H9 (cell line): ENCODE results near the gene ERC1. TPM values are rescaled to one million over a fixed set of nuclear protein-coding genes. Genes with fewer than 3 reads are reported as not detected.

ENCODE experiments used
- DNase-seq: peaks from one replicate; pipeline ENCODE4 v3.0.0-alpha.2; 2017
- H2AFZ ChIP-seq: one replicate; pipeline ENCODE4 v1.6.1; 2013; ENCODE audit warnings: mild to moderate bottlenecking, low read length, control low read depth, moderate library complexity
- H2AK5ac ChIP-seq: 2 replicates; pipeline ENCODE4 v1.6.1; 2013; ENCODE audit warnings: low read length, control low read depth, mixed read lengths; ENCODE audit not compliant: insufficient read length
- H2BK120ac ChIP-seq: one replicate; pipeline ENCODE4 v1.6.1; 2013; ENCODE audit warnings: low read depth, mild to moderate bottlenecking, low read length, control low read depth, inconsistent platforms; ENCODE audit not compliant: poor library complexity, severe bottlenecking
- H2BK12ac ChIP-seq: 2 replicates; pipeline ENCODE4 v1.6.1; 2013; ENCODE audit warnings: low read length, control low read depth, mixed read lengths, low read depth; ENCODE audit not compliant: insufficient read length
- H2BK15ac ChIP-seq: 2 replicates; pipeline ENCODE4 v1.6.1; 2013; ENCODE audit warnings: low read depth, low read length, control low read depth
- H2BK20ac ChIP-seq: one replicate; pipeline ENCODE4 v1.6.1; 2013; ENCODE audit warnings: low read depth, mild to moderate bottlenecking, low read length, control low read depth, inconsistent platforms; ENCODE audit not compliant: poor library complexity, severe bottlenecking
- H2BK5ac ChIP-seq: 2 replicates; pipeline ENCODE4 v1.6.1; 2013; ENCODE audit warnings: low read length, control low read depth, mixed read lengths; ENCODE audit not compliant: insufficient read length
- H3K14ac ChIP-seq: 2 replicates; pipeline ENCODE4 v1.6.1; 2013; ENCODE audit warnings: low read length, control low read depth; ENCODE audit not compliant: insufficient read depth
- H3K18ac ChIP-seq: 2 replicates; pipeline ENCODE4 v1.6.1; 2013; ENCODE audit warnings: low read depth, mild to moderate bottlenecking, mixed read lengths, low read length, control low read depth; ENCODE audit not compliant: insufficient read length
- H3K23ac ChIP-seq: 2 replicates; pipeline ENCODE4 v1.6.1; 2013; ENCODE audit warnings: low read length, control low read depth, mixed read lengths, low read depth; ENCODE audit not compliant: insufficient read length
- H3K23me2 ChIP-seq: 2 replicates; pipeline ENCODE4 v1.6.1; 2013; ENCODE audit warnings: low read depth, mild to moderate bottlenecking, mixed read lengths, low read length, control low read depth; ENCODE audit not compliant: insufficient read length, poor library complexity, severe bottlenecking
- H3K27ac ChIP-seq: 2 replicates; pipeline ENCODE4 v1.5.1; 2013; ENCODE audit warnings: low read length, control low read depth, mixed read lengths, low read depth; ENCODE audit not compliant: insufficient read length
- H3K27me3 ChIP-seq: 2 replicates; pipeline ENCODE4 v1.6.1; 2013; ENCODE audit warnings: low read length, control low read depth, inconsistent platforms; ENCODE audit not compliant: insufficient read depth
- H3K4ac ChIP-seq: 2 replicates; pipeline ENCODE4 v1.6.1; 2013; ENCODE audit warnings: low read depth, mild to moderate bottlenecking, control low read depth, inconsistent platforms, low read length, moderate library complexity
- H3K4me1 ChIP-seq: 2 replicates; pipeline ENCODE4 v1.6.1; 2013; ENCODE audit warnings: low read length, control low read depth, inconsistent platforms; ENCODE audit not compliant: insufficient read depth
- H3K4me2 ChIP-seq: 2 replicates; pipeline ENCODE4 v1.6.1; 2013; ENCODE audit warnings: low read length, control low read depth, mixed read lengths; ENCODE audit not compliant: insufficient read length, insufficient read depth
- H3K56ac ChIP-seq: 2 replicates; pipeline ENCODE4 v1.6.1; 2013; ENCODE audit warnings: low read depth, mild to moderate bottlenecking, mixed read lengths, low read length, control low read depth; ENCODE audit not compliant: insufficient read length
- H3K79me1 ChIP-seq: 2 replicates; pipeline ENCODE4 v1.6.1; 2013; ENCODE audit warnings: low read depth, mild to moderate bottlenecking, moderate library complexity, low read length, control low read depth, inconsistent platforms; ENCODE audit not compliant: insufficient read depth, poor library complexity, severe bottlenecking
- H3K79me2 ChIP-seq: 2 replicates; pipeline ENCODE4 v1.6.1; 2013; ENCODE audit warnings: low read length, control low read depth, inconsistent platforms; ENCODE audit not compliant: insufficient read depth
- H3K9ac ChIP-seq: 2 replicates; pipeline ENCODE4 v1.6.1; 2013; ENCODE audit warnings: low read length, control low read depth, mixed read lengths; ENCODE audit not compliant: insufficient read length; ENCODE audit errors: extremely low read depth
- H3K9me3 ChIP-seq: one replicate; pipeline ENCODE4 v1.6.1; 2013; ENCODE audit warnings: low read depth, low read length, inconsistent platforms; ENCODE audit not compliant: control insufficient read depth
- H3T11ph ChIP-seq: one replicate; pipeline ENCODE4 v1.6.1; 2013; ENCODE audit warnings: mild to moderate bottlenecking, low read length, control low read depth, inconsistent platforms
- H4K20me1 ChIP-seq: one replicate; pipeline ENCODE4 v1.6.1; 2013; ENCODE audit not compliant: control insufficient read depth, insufficient read length, insufficient read depth
- H4K5ac ChIP-seq: 2 replicates; pipeline ENCODE4 v1.6.1; 2013; ENCODE audit warnings: low read depth, mild to moderate bottlenecking, mixed read lengths, low read length, control low read depth; ENCODE audit not compliant: insufficient read length
- H4K8ac ChIP-seq: replicated peaks from 2 replicates; pipeline ENCODE4 v1.6.1; 2013; ENCODE audit warnings: low read length, control low read depth, mixed read lengths, low read depth; ENCODE audit not compliant: insufficient read length
- H4K91ac ChIP-seq: 2 replicates; pipeline ENCODE4 v1.6.1; 2013; ENCODE audit warnings: low read depth, mild to moderate bottlenecking, moderate library complexity, mixed read lengths, low read length, control low read depth; ENCODE audit not compliant: insufficient read length
- H3K27ac Mint-ChIP-seq, 3 experiments: 2 replicates in 2 of 3; 3 replicates in 1 of 3; pipeline ENCODE4 v1.8.0; 2020 to 2021; ENCODE audit warnings: mixed read lengths in 3 of 3, mild to moderate bottlenecking in 1 of 3, moderate library complexity in 1 of 3
- H3K27me3 Mint-ChIP-seq: 2 replicates; pipeline ENCODE4 v1.8.0; 2021; ENCODE audit warnings: low read depth, mild to moderate bottlenecking, moderate library complexity, mixed read lengths
- H3K36me3 Mint-ChIP-seq, 3 experiments: 2 replicates in 2 of 3; 3 replicates in 1 of 3; pipeline ENCODE4 v1.8.0; 2020 to 2021; ENCODE audit warnings: low read depth in 3 of 3, mixed read lengths in 3 of 3; ENCODE audit not compliant: insufficient read depth in 1 of 3
- H3K4me1 Mint-ChIP-seq, 2 experiments: 2 replicates each; pipeline ENCODE4 v1.8.0; 2020; ENCODE audit warnings: mixed read lengths in 2 of 2
- H3K4me3 Mint-ChIP-seq, 2 experiments: 2 replicates in 1 of 2; 3 replicates in 1 of 2; pipeline ENCODE4 v1.8.0; 2020 to 2021; ENCODE audit warnings: mild to moderate bottlenecking in 2 of 2, mixed read lengths in 2 of 2, moderate library complexity in 1 of 2
- H3K9me3 Mint-ChIP-seq, 2 experiments: 2 replicates in 1 of 2; 3 replicates in 1 of 2; pipeline ENCODE4 v1.8.0; 2020; ENCODE audit warnings: mild to moderate bottlenecking in 2 of 2, mixed read lengths in 2 of 2, moderate library complexity in 1 of 2
- WGBS: extraction: QIAGEN DNeasy Blood & Tissue Kit; methylation state at CpG from one replicate; pipeline ENCODE4 v1.1.7; 2013; ENCODE audit warnings: missing lambda C conversion rate, low lambda C conversion rate, mixed read lengths; ENCODE audit not compliant: insufficient read length; ENCODE audit errors: extremely low coverage; 5-methylcytosine and 5-hydroxymethylcytosine counted together
- total RNA-seq: library from RNA; stranded (reverse); gene quantifications from 2 replicates; pipeline ENCODE4 v1.2.1, GENCODE V29; 2021
- TF ChIP-seq, protein P1 (sequence below): fragments of 200-600 bp; sonication (generic); conservative IDR thresholded peaks from 3 replicates; pipeline ENCODE4 v1.8.0; 2021; ENCODE audit warnings: antibody characterized with exemption, mild to moderate bottlenecking

Gene ERC1
- total RNA-seq, 1 experiment from 2014 or later, result 51.2 TPM

GRCh38 chr12:1272142-1272541 lies 281.1 kb downstream of the ERC1 start:
- no peaks in the 10 kb centered on the region for H3K79me2 ChIP-seq
- H2BK15ac ChIP-seq, result no peak overlapping the region
- WGBS, result no CpG with 5 or more reads among the region's 3 CpGs
- no peak overlapping the region for H3K23ac ChIP-seq
- H3K23me2 ChIP-seq, result no peaks in the 10 kb centered on the region
- Mint-ChIP-seq H3K36me3 (no peaks in the 10 kb centered on the region; a peak in 1 of 7 replicates), H3K9me3 (no peaks in the 10 kb centered on the region), H3K4me3 (no peak overlapping the region), H3K27ac (no peak overlapping the region), H3K27me3 (no peaks in the 10 kb centered on the region), H3K4me1 (no peaks in the 10 kb centered on the region)
- H2BK5ac ChIP-seq, result no peak overlapping the region
- H3K27me3 ChIP-seq, result no peaks in the 10 kb centered on the region
- no peak overlapping the region for H2AK5ac ChIP-seq
- TF ChIP-seq, protein P1, sequence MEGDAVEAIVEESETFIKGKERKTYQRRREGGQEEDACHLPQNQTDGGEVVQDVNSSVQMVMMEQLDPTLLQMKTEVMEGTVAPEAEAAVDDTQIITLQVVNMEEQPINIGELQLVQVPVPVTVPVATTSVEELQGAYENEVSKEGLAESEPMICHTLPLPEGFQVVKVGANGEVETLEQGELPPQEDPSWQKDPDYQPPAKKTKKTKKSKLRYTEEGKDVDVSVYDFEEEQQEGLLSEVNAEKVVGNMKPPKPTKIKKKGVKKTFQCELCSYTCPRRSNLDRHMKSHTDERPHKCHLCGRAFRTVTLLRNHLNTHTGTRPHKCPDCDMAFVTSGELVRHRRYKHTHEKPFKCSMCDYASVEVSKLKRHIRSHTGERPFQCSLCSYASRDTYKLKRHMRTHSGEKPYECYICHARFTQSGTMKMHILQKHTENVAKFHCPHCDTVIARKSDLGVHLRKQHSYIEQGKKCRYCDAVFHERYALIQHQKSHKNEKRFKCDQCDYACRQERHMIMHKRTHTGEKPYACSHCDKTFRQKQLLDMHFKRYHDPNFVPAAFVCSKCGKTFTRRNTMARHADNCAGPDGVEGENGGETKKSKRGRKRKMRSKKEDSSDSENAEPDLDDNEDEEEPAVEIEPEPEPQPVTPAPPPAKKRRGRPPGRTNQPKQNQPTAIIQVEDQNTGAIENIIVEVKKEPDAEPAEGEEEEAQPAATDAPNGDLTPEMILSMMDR, result no peak
- H4K91ac ChIP-seq, result no peak overlapping the region
- no peak overlapping the region for H3K18ac ChIP-seq
- H2AFZ ChIP-seq, result no peak overlapping the region
- no peak overlapping the region for H3K4ac ChIP-seq
- H2BK120ac ChIP-seq, result no peak overlapping the region
- no peaks in the 10 kb centered on the region for H3K9me3 ChIP-seq
- no peak overlapping the region for H4K8ac ChIP-seq
- DNase-seq, result no peak
- no peak overlapping the region for H2BK20ac ChIP-seq
- H4K5ac ChIP-seq, result no peak overlapping the region
- no peak overlapping the region for H2BK12ac ChIP-seq
- no peak overlapping the region for H3K4me2 ChIP-seq
- H3K14ac ChIP-seq, result no peak overlapping the region
- no peaks in the 10 kb centered on the region for H3K4me1 ChIP-seq
- H3K79me1 ChIP-seq, result no peaks in the 10 kb centered on the region
- H3T11ph ChIP-seq, result no peak overlapping the region
- no peaks in the 10 kb centered on the region for H4K20me1 ChIP-seq
- no peak overlapping the region for H3K27ac ChIP-seq
- no peak overlapping the region for H3K9ac ChIP-seq
- H3K56ac ChIP-seq, result no peak overlapping the region
